Skeletal muscle tissue (tissue), 4 donors: ENCODE results near the gene MAPKAP1. TPM values are rescaled to one million over a fixed set of nuclear protein-coding genes. Genes with fewer than 3 reads are reported as not detected.

Experiments
- H3K27ac ChIP-seq: one replicate; pipeline ENCODE4 v1.7.0; 2013; ENCODE audit warnings: mild to moderate bottlenecking, low read depth, low read length, inconsistent platforms
- H3K27me3 ChIP-seq, 3 donors: one replicate each; pipeline ENCODE4 v1.7.0; 2013; ENCODE audit warnings: low read length in 3 of 3; ENCODE audit not compliant: control insufficient read depth in 3 of 3, insufficient read depth in 3 of 3
- H3K36me3 ChIP-seq, 3 donors: one replicate each; pipeline ENCODE4 v1.7.0; 2013; ENCODE audit warnings: low read length in 3 of 3; ENCODE audit not compliant: control insufficient read depth in 3 of 3, insufficient read depth in 3 of 3
- H3K4me1 ChIP-seq, 3 donors: one replicate each; pipeline ENCODE4 v1.7.0; 2013; ENCODE audit warnings: low read length in 3 of 3, mild to moderate bottlenecking in 3 of 3; ENCODE audit not compliant: control insufficient read depth in 3 of 3, insufficient read depth in 3 of 3
- H3K4me3 ChIP-seq, 3 donors: one replicate each; pipeline ENCODE4 v1.7.0; 2013; ENCODE audit warnings: low read length in 3 of 3
- H3K9ac ChIP-seq, 3 donors: one replicate each; pipeline ENCODE4 v1.7.0; 2013; ENCODE audit warnings: low read length in 3 of 3, mild to moderate bottlenecking in 3 of 3, moderate library complexity in 2 of 3, low read depth in 1 of 3
- H3K9me3 ChIP-seq, 3 donors: one replicate each; pipeline ENCODE4 v1.7.0; 2013; ENCODE audit warnings: low read length in 3 of 3; ENCODE audit not compliant: control insufficient read depth in 3 of 3
- total RNA-seq: library from RNA; depleted of rRNA; stranded (reverse); fragments of >200 nt; gene quantifications from one replicate; pipeline ENCODE4 v1.2.3, GENCODE V29; 2014
- donor health status: Osteomylitis.

Gene MAPKAP1
- total RNA-seq, 1 donor from 2014 or later: 44.9 TPM

- no peak overlapping the region for H3K4me3 ChIP-seq
- H3K4me1 ChIP-seq: peaks cover 7 to 15% (median 8%) of the 10 kb centered on the region in 3 donors
- no peaks in the 10 kb centered on the region for H3K9me3 ChIP-seq
- no peaks in the 10 kb centered on the region for H3K27me3 ChIP-seq
- peak overlapping the region; percentile 2 for H3K27ac ChIP-seq
- no peak overlapping the region for H3K9ac ChIP-seq
- H3K36me3 ChIP-seq: no peaks in the 10 kb centered on the region
Observed at GRCh38 chr9:125649826-125650225, 57.2 kb downstream of the MAPKAP1 start.

- no peaks in the 10 kb centered on the region for H3K9me3 ChIP-seq
- peaks cover 7 to 15% (median 8%) of the 10 kb centered on the region in 3 donors for H3K4me1 ChIP-seq
- no peak overlapping the region for H3K27ac ChIP-seq
- H3K27me3 ChIP-seq: no peaks in the 10 kb centered on the region
- H3K9ac ChIP-seq: no peak overlapping the region
- H3K36me3 ChIP-seq: no peaks in the 10 kb centered on the region
- no peak overlapping the region for H3K4me3 ChIP-seq
Observed at GRCh38 chr9:125649315-125649714, 57.7 kb downstream of the MAPKAP1 start.

GRCh38 chr9:125648294-125648693, 58.7 kb downstream of the MAPKAP1 start:
- Histone ChIP-seq H3K9ac (no peak overlapping the region), H3K27ac (no peak overlapping the region)

GRCh38 chr9:125646621-125647100, 60.3 kb downstream of the MAPKAP1 start:
- H3K4me1 ChIP-seq: peaks cover 7 to 15% (median 8%) of the 10 kb centered on the region in 3 donors
- H3K36me3 ChIP-seq: no peaks in the 10 kb centered on the region
- H3K27me3 ChIP-seq: no peaks in the 10 kb centered on the region
- H3K27ac ChIP-seq: peak overlapping the region; percentile 12
- H3K4me3 ChIP-seq: peak overlapping the region in 1 of 3 donors; percentile 7
- H3K9ac ChIP-seq: peak overlapping the region in 1 of 3 donors; percentile 29
- no peaks in the 10 kb centered on the region for H3K9me3 ChIP-seq

More at GRCh38 chr9:125648294-125648693, 58.7 kb downstream of the MAPKAP1 start:
- Histone ChIP-seq H3K4me3 (no peak overlapping the region), H3K4me1 (peaks cover 7 to 15% (median 8%) of the 10 kb centered on the region in 3 donors), H3K27me3 (no peaks in the 10 kb centered on the region), H3K9me3 (no peaks in the 10 kb centered on the region), H3K36me3 (no peaks in the 10 kb centered on the region)

- Histone ChIP-seq H3K36me3 (no peaks in the 10 kb centered on the region), H3K4me1 (peaks cover 7 to 15% (median 8%) of the 10 kb centered on the region in 3 donors), H3K9me3 (no peaks in the 10 kb centered on the region), H3K9ac (peak overlapping the region in 1 of 3 donors; percentile 29), H3K4me3 (peak overlapping the region in 1 of 3 donors; percentile 7), H3K27ac (peak overlapping the region; percentile 12), H3K27me3 (no peaks in the 10 kb centered on the region)
Observed at GRCh38 chr9:125646217-125646616, 60.8 kb downstream of the MAPKAP1 start.

GRCh38 chr9:125644819-125645507, 62.0 kb downstream of the MAPKAP1 start:
- Histone ChIP-seq H3K9me3 (no peaks in the 10 kb centered on the region), H3K4me1 (peaks cover 7 to 10% (median 8%) of the 10 kb centered on the region in 3 donors), H3K9ac (no peak overlapping the region), H3K27me3 (no peaks in the 10 kb centered on the region), H3K4me3 (no peak overlapping the region), H3K36me3 (no peaks in the 10 kb centered on the region), H3K27ac (no peak overlapping the region)

- Histone ChIP-seq H3K36me3 (no peaks in the 10 kb centered on the region), H3K4me3 (no peak overlapping the region), H3K9ac (no peak overlapping the region), H3K27me3 (no peaks in the 10 kb centered on the region), H3K4me1 (peaks cover 0 to 8% (median 3%) of the 10 kb centered on the region in 3 donors), H3K27ac (no peak overlapping the region), H3K9me3 (no peaks in the 10 kb centered on the region)
Observed at GRCh38 chr9:125642311-125642710, 64.7 kb downstream of the MAPKAP1 start.

GRCh38 chr9:125639057-125639456, 68.0 kb downstream of the MAPKAP1 start:
- H3K4me3 ChIP-seq: no peak overlapping the region
- H3K9me3 ChIP-seq: no peaks in the 10 kb centered on the region
- H3K9ac ChIP-seq: no peak overlapping the region
- no peaks in the 10 kb centered on the region for H3K36me3 ChIP-seq
- no peaks in the 10 kb centered on the region for H3K27me3 ChIP-seq
- H3K27ac ChIP-seq: no peak overlapping the region
- peaks cover 0 to 4% (median 3%) of the 10 kb centered on the region in 3 donors for H3K4me1 ChIP-seq

GRCh38 chr9:125638239-125639045, 68.6 kb downstream of the MAPKAP1 start:
- Histone ChIP-seq H3K27ac (no peak overlapping the region), H3K9me3 (no peaks in the 10 kb centered on the region), H3K4me1 (peaks cover 0 to 6% (median 3%) of the 10 kb centered on the region in 3 donors), H3K27me3 (no peaks in the 10 kb centered on the region), H3K4me3 (no peak overlapping the region), H3K9ac (peak overlapping the region in 1 of 3 donors; percentile 17), H3K36me3 (no peaks in the 10 kb centered on the region)

GRCh38 chr9:125637241-125637640, 69.8 kb downstream of the MAPKAP1 start:
- no peaks in the 10 kb centered on the region for H3K9me3 ChIP-seq
- no peak overlapping the region for H3K27ac ChIP-seq
- no peak overlapping the region for H3K9ac ChIP-seq
- H3K36me3 ChIP-seq: no peaks in the 10 kb centered on the region
- no peaks in the 10 kb centered on the region for H3K27me3 ChIP-seq
- H3K4me1 ChIP-seq: peaks cover 5 to 11% (median 10%) of the 10 kb centered on the region in 3 donors
- no peak overlapping the region for H3K4me3 ChIP-seq
